ENCODE measurements around the gene OR9Q1. TPM values are rescaled to one million over a fixed set of nuclear protein-coding genes. Genes with fewer than 3 reads are reported as not detected.

Gene OR9Q1
- total and polyA plus RNA-seq, 2 of the 4 experiments (the other 2 are of a cell fraction): not detected

- H3K27me3 ChIP-seq (ENCODE audit: control insufficient read depth, insufficient read depth, low read length): peaks cover 6% of the 10 kb centered on the region
- no peak overlapping the region for H4K91ac ChIP-seq (ENCODE audit: insufficient read depth, low read depth, low read length)
- no peaks in the 10 kb centered on the region for H3K79me1 ChIP-seq (ENCODE audit: low read depth in 1 of 2, low read length in 2 of 2)
- TF ChIP-seq SMC3 (IDR thresholded peaks at IDR 0.05; ENCODE audit: low read depth, low read length) (no peak), ELK1 (IDR thresholded peaks at IDR 0.05; ENCODE audit: borderline replicate concordance, low read depth, low read length) (no peak), CHD1 (IDR thresholded peaks at IDR 0.05; ENCODE audit: low read depth, low read length) (no peak), MAFK (IDR thresholded peaks at IDR 0.05; ENCODE audit: low read depth, low read length) (no peak), MXI1 (IDR thresholded peaks at IDR 0.05; ENCODE audit: borderline replicate concordance, low read depth, low read length) (no peak), RFX5 (IDR thresholded peaks at IDR 0.05; ENCODE audit: low read depth, low read length) (no peak), MAZ (IDR thresholded peaks at IDR 0.05; ENCODE audit: borderline replicate concordance, low read depth, low read length) (no peak), CTCF (conservative IDR thresholded peaks at IDR 0.05; ENCODE audit: low read depth, low read length) (no peak), RCOR1 (IDR thresholded peaks at IDR 0.05; ENCODE audit: insufficient replicate concordance, low read length) (no peak), RAD21 (IDR thresholded peaks at IDR 0.05; ENCODE audit: low read length) (no peak), BHLHE40 (IDR thresholded peaks at IDR 0.05; ENCODE audit: low read depth, low read length) (no peak), POLR2A (IDR thresholded peaks at IDR 0.05; ENCODE audit: low read depth, low read length) (no peak), FOS (IDR thresholded peaks at IDR 0.05; ENCODE audit: low read depth, low read length) (no peak), CEBPB (IDR thresholded peaks at IDR 0.05; ENCODE audit: low read depth, low read length) (no peak), NFE2L2 (IDR thresholded peaks at IDR 0.05; ENCODE audit: low read depth, low read length) (no peak)
- TF ChIP-seq, protein P1, sequence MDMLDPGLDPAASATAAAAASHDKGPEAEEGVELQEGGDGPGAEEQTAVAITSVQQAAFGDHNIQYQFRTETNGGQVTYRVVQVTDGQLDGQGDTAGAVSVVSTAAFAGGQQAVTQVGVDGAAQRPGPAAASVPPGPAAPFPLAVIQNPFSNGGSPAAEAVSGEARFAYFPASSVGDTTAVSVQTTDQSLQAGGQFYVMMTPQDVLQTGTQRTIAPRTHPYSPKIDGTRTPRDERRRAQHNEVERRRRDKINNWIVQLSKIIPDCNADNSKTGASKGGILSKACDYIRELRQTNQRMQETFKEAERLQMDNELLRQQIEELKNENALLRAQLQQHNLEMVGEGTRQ (IDR thresholded peaks at IDR 0.05; ENCODE audit: low read depth, low read length): no peak
- no peak overlapping the region for H2AK9ac ChIP-seq (replicated peaks; ENCODE audit: low read depth, low read length, poor library complexity)
- H3K18ac ChIP-seq (ENCODE audit: low read depth, low read length): no peak overlapping the region
- dilution Hi-C loops (cut with HindIII; ENCODE audit: low sequenced_read_pairs, unreplicated experiment) (no loop called here), intact Hi-C loops (cut with micrococcal nuclease) (no loop called here), in situ Hi-C loops (cut with MboI; ENCODE audit: low sequenced_read_pairs) (no loop called here)
- H4K20me1 ChIP-seq (ENCODE audit: insufficient read depth, low read length): no peaks in the 10 kb centered on the region
- BruUV-seq (replicated peaks): no TSS peak
- H2BK20ac ChIP-seq (ENCODE audit: low read depth, low read length): no peak overlapping the region
- no peak overlapping the region for H3K4ac ChIP-seq (ENCODE audit: low read depth, low read length)
- H3K4me1 ChIP-seq (ENCODE audit: control insufficient read depth, insufficient read depth, low read length): no peaks in the 10 kb centered on the region
- no peak overlapping the region for H3K23ac ChIP-seq (ENCODE audit: low read depth, low read length)
- H4K8ac ChIP-seq (ENCODE audit: low read depth in 2 of 2, low read length in 2 of 2): no peak overlapping the region
- H3K36me3 ChIP-seq (ENCODE audit: control insufficient read depth, insufficient read depth, low read length): no peaks in the 10 kb centered on the region
- no peak overlapping the region for H3K4me2 ChIP-seq (ENCODE audit: low read depth, low read length)
- no peak overlapping the region for H3K27ac ChIP-seq (ENCODE audit: insufficient read depth, low read length)
- H4K5ac ChIP-seq (ENCODE audit: low read depth, low read length): no peak overlapping the region
- no peaks in the 10 kb centered on the region for H3K9me3 ChIP-seq (ENCODE audit: control insufficient read depth, insufficient read depth, low read length)
- H3K14ac ChIP-seq (replicated peaks; ENCODE audit: low read depth, low read length): no peak overlapping the region
- H2BK15ac ChIP-seq (ENCODE audit: low read depth, low read length): no peak overlapping the region
- no peak overlapping the region for H3K9ac ChIP-seq (ENCODE audit: low read depth, low read length)
- H2AFZ ChIP-seq (replicated peaks; ENCODE audit: low read length, poor library complexity): no peak overlapping the region
- WGBS, 2 experiments (ENCODE audit: extremely low coverage in 2 of 2, insufficient read length in 1 of 2): 60% methylated on average over 1 of the region's 7 CpGs; no CpG with 5 or more reads in 1 of the 2 experiments
- no peak overlapping the region for H2AK5ac ChIP-seq (ENCODE audit: low read depth, low read length)
- DNase-seq (no peak), ATAC-seq (ENCODE audit: low read depth) (no peak)
- H2BK120ac ChIP-seq (ENCODE audit: low read depth, low read length): no peak overlapping the region
- H3K56ac ChIP-seq (ENCODE audit: extremely low read depth, insufficient read depth, low read length): no peak overlapping the region
- POLR2A ChIA-PET (ENCODE audit: unreplicated experiment): no interaction called here
- H2BK5ac ChIP-seq (ENCODE audit: low read depth, low read length, poor library complexity, severe bottlenecking): no peak overlapping the region
- H3K4me3 ChIP-seq (ENCODE audit: insufficient read depth, low read depth, low read length): no peak overlapping the region
- no peaks in the 10 kb centered on the region for H3K9me1 ChIP-seq (ENCODE audit: insufficient read depth, low read length)
- CTCF ChIA-PET: no interaction called here
Observed at GRCh38 chr11:58179648-58180047, 156.0 kb downstream of the OR9Q1 start.
